Breast epithelium (tissue), 4 donors: ENCODE measurements around the gene PLEKHO1. TPM values are rescaled to one million over a fixed set of nuclear protein-coding genes. Genes with fewer than 3 reads are reported as not detected.
"Not testable (repeated sequence)": the region's sequence is repeated elsewhere in the genome, so short reads cannot be mapped to it uniquely, and the experiment has no call there.

ENCODE experiments used
- DNase-seq, 2 donors: peaks; one replicate each; pipeline ENCODE4 v3.0.0-alpha.2; 2019; ENCODE audit warnings: low spot score in 2 of 2
- H3K27ac ChIP-seq, 2 donors: fragments of 200-600 bp; sonication (generic) in 1 of 2; one replicate each; pipeline ENCODE4 v1.5.1; 2016 to 2019; ENCODE audit warnings: mild to moderate bottlenecking in 1 of 2
- H3K27me3 ChIP-seq, 2 donors: fragments of 200-600 bp; sonication (generic) in 1 of 2; one replicate each; pipeline versions ENCODE4 v1.5.1 to v1.6.0; 2017 to 2019; ENCODE audit warnings: control low read depth in 1 of 2, mild to moderate bottlenecking in 1 of 2
- H3K36me3 ChIP-seq: fragments of 200-600 bp; one replicate; pipeline ENCODE4 v1.5.1; 2019
- H3K4me1 ChIP-seq, 2 donors: fragments of 200-600 bp; sonication (generic); one replicate each; pipeline ENCODE4 v1.5.1; 2016 to 2019; ENCODE audit warnings: control low read depth in 1 of 2
- H3K4me3 ChIP-seq, 3 donors: fragments of 200-600 bp; sonication (generic); 1 replicate in 2 of 3; 2 replicates in 1 of 3; pipeline ENCODE4 v1.5.1; 2016 to 2019; ENCODE audit warnings: mild to moderate bottlenecking in 3 of 3, moderate library complexity in 2 of 3
- H3K9me3 ChIP-seq, 2 donors: fragments of 200-600 bp; sonication (generic) in 1 of 2; one replicate each; pipeline ENCODE4 v1.5.1; 2016 to 2019; ENCODE audit warnings: control low read depth in 1 of 2
- POLR2A ChIP-seq: fragments of 450-650 bp; IDR thresholded peaks from one replicate; pipeline ENCODE4 v1.6.1; 2016; ENCODE audit warnings: antibody characterized with exemption, mild to moderate bottlenecking, moderate library complexity
- POLR2AphosphoS5 ChIP-seq, 3 donors: sonication (generic); formaldehyde crosslinking; IDR thresholded peaks; one replicate each; pipeline ENCODE4 v1.6.1; 2017; ENCODE audit warnings: antibody characterized with exemption in 3 of 3
- intact Hi-C: fragments of 100-400 bp; cut with DNase I; formaldehyde crosslinking; loops from one replicate; pipeline ENCODE4 v1.15.1; 2023; ENCODE audit warnings: low total_unique reads
- total RNA-seq, 3 donors: library from RNA; depleted of rRNA; stranded (reverse); fragments of >200 nt; gene quantifications; one replicate each; pipeline ENCODE4 v1.1.0, GENCODE V29; 2016
- TF ChIP-seq, protein P1 (sequence below), 3 donors: fragments of 450-650 bp; IDR thresholded peaks; one replicate each; pipeline ENCODE4 v1.5.1; 2016 to 2017; ENCODE audit warnings: antibody characterized with exemption in 3 of 3, mild to moderate bottlenecking in 3 of 3, moderate library complexity in 3 of 3

Gene PLEKHO1
- total RNA-seq, 3 donors from 2014 or later, result 20.8 to 58.0 (median 27.5) TPM

DNA sequence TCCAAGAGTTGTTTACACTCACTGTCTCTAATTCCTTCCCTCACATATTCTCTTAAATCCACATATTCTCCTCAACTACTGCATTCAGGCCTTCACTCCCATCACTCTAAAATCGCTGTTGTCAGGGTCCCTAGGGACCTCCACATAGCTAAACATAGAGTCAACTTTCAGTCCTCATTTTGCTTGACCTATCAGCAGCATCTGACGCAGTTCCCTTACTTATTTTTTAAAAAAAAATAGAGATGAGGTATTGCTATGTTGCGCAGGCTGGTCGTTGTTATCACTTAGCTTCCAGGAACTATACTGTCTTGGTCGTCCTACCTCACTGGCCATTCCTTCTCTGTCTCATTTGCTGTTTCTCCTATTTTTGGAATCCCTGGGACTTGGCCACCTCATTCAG lies 11.7 kb upstream of the PLEKHO1 start:
- Histone ChIP-seq H3K4me1 (no peaks in the 10 kb centered on the region), H3K4me3 (no peak overlapping the region), H3K27me3 (no peaks in the 10 kb centered on the region), H3K9me3 (no peaks in the 10 kb centered on the region), H3K27ac (peak overlapping the region in 1 of 2 donors; percentile 14), H3K36me3 (no peaks in the 10 kb centered on the region)
- no peak for TF ChIP-seq POLR2A
- TF ChIP-seq POLR2AphosphoS5 (IDR thresholded peaks at IDR 0.05), result no peak
- TF ChIP-seq, protein P1, sequence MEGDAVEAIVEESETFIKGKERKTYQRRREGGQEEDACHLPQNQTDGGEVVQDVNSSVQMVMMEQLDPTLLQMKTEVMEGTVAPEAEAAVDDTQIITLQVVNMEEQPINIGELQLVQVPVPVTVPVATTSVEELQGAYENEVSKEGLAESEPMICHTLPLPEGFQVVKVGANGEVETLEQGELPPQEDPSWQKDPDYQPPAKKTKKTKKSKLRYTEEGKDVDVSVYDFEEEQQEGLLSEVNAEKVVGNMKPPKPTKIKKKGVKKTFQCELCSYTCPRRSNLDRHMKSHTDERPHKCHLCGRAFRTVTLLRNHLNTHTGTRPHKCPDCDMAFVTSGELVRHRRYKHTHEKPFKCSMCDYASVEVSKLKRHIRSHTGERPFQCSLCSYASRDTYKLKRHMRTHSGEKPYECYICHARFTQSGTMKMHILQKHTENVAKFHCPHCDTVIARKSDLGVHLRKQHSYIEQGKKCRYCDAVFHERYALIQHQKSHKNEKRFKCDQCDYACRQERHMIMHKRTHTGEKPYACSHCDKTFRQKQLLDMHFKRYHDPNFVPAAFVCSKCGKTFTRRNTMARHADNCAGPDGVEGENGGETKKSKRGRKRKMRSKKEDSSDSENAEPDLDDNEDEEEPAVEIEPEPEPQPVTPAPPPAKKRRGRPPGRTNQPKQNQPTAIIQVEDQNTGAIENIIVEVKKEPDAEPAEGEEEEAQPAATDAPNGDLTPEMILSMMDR (IDR thresholded peaks at IDR 0.05), result no peak
- intact Hi-C loops, result no loop called here
- DNase-seq, result no peak

DNA sequence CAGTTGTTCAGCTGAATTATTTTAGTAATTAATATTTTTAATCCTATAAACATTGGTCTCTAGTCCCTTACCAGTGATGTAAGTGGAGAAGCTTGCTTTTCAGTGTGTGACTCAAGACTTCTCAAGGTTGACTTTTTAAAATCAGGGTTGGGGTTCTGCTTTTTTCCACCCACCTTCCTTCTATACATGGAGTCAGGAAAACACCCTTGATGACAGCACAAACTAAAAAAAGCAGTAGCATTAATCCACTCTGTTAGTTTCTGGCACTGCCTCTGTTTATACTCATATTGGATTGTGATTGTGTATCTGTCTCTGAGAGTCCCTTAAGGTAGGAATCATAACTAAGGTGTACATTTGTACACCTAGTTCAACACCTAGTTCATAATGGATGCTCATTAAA lies 8.3 kb upstream of the PLEKHO1 start:
- Histone ChIP-seq H3K9me3 (no peaks in the 10 kb centered on the region), H3K4me1 (no peaks in the 10 kb centered on the region), H3K36me3 (no peaks in the 10 kb centered on the region), H3K27me3 (no peaks in the 10 kb centered on the region), H3K4me3 (no peak overlapping the region), H3K27ac (no peak overlapping the region)
- TF ChIP-seq, protein P1 (IDR thresholded peaks at IDR 0.05), result no peak
- TF ChIP-seq POLR2AphosphoS5 (IDR thresholded peaks at IDR 0.05) (no peak), POLR2A (no peak)
- DNase-seq, result no peak
- intact Hi-C loops, result no loop called here

DNA sequence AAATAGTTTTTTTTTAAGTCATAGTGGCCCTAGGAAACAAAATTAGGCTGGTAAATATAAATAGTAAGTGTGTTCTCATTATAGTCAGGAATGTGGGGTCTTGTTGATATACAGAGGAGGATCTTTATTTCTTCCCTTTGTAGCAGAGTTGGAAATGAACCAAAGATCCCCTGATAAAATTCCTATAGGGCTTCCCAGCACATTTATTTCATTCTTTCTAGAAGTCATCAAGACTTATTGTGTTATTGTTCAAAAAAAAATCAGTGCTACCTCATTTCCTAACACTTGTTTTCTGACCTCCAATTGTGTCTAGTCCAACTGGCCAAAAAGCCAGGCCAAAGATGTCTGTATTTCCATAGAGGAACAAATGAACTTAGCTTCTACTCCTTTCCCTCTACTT lies 7.6 kb upstream of the PLEKHO1 start:
- no peaks in the 10 kb centered on the region for H3K9me3 ChIP-seq
- intact Hi-C loops, result no loop called here
- no peak overlapping the region for H3K4me3 ChIP-seq
- H3K36me3 ChIP-seq, result no peaks in the 10 kb centered on the region
- H3K27me3 ChIP-seq, result no peaks in the 10 kb centered on the region
- no peak overlapping the region for H3K27ac ChIP-seq
- H3K4me1 ChIP-seq, result no peaks in the 10 kb centered on the region
- no peak for DNase-seq
- TF ChIP-seq, protein P1 (IDR thresholded peaks at IDR 0.05), result no peak
- TF ChIP-seq POLR2A, result no peak
- TF ChIP-seq POLR2AphosphoS5 (IDR thresholded peaks at IDR 0.05), result no peak

DNA sequence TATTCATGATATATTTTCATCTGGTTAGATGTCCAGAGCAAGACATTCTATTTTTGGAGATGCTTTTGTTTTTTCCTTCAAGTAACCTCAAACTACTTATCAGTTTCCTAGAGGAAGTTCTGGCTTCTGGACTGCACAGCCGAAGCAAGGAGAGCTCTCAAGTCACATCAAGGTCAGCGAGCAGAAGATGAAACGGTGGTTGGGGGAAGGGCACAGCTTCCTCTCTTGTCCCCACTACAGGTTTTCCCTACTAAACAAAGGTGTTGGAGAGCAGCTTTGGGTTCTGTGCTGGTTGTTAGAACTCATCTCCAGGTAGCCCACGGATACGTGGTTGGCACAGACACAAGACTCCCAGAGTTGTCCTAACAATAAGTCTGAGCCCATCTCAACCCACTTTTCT lies 5.1 kb upstream of the PLEKHO1 start:
- intact Hi-C loops, result no loop called here
- no peaks in the 10 kb centered on the region for H3K4me1 ChIP-seq
- no peak for TF ChIP-seq POLR2A
- TF ChIP-seq, protein P1 (IDR thresholded peaks at IDR 0.05), result no peak
- TF ChIP-seq POLR2AphosphoS5 (IDR thresholded peaks at IDR 0.05), result no peak

DNA sequence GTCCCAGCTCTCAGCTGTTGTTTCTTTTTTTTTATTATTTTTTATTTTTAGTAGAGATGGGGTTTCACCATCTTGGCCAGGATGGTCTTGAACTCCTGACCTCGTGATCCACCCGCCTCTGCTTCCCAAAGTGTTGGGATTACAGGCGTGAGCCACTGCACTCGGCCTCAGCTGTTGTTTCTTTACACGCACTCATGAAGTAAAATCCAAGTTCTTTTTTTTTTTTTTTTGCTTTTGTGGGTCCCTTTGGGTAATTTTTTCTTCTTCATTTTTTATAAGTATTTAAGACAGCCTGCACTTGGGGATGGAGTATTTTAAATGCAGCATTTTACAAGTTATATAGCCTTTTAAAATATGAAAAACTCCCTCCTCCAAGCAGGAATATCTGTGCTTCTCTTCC lies 3.7 kb upstream of the PLEKHO1 start:
- H3K36me3 ChIP-seq, intact Hi-C loops, DNase-seq, H3K4me3 ChIP-seq, H3K4me1 ChIP-seq, H3K27me3 ChIP-seq, H3K27ac ChIP-seq, H3K9me3 ChIP-seq: not testable (repeated sequence)

More for the DNA sequence above, 5.1 kb upstream of the PLEKHO1 start:
- no peak overlapping the region for H3K4me3 ChIP-seq
- DNase-seq, result no peak
- H3K9me3 ChIP-seq, result no peaks in the 10 kb centered on the region
- no peaks in the 10 kb centered on the region for H3K27me3 ChIP-seq
- no peak overlapping the region for H3K27ac ChIP-seq
- H3K36me3 ChIP-seq, result no peaks in the 10 kb centered on the region
